Left renal pelvis (tissue), 4 donors: ENCODE measurements around the gene FAM210A. TPM values are rescaled to one million over a fixed set of nuclear protein-coding genes. Genes with fewer than 3 reads are reported as not detected.
A peak's percentile ranks its signal among the peaks of the same experiment; 100 is the strongest.

Experiments
- DNase-seq, 4 donors: peaks; one replicate each; pipeline ENCODE4 v3.0.0-alpha.2; 2013; ENCODE audit warnings: low read depth in 4 of 4, low spot score in 3 of 4
- polyA plus RNA-seq, 4 donors: library from polyadenylated mRNA; unstranded; fragments of 120-200 nt; gene quantifications; one replicate each; pipeline ENCODE4 v1.2.1, GENCODE V29; 2013; ENCODE audit not compliant: insufficient read length in 4 of 4

The FAM210A gene
- polyA plus RNA-seq, 4 donors: 16.2 to 22.0 (median 20.0) TPM

- DNase-seq: no peak
These were observed 76.7 kb downstream of the FAM210A start for GRCh38 chr18:13649397-13650390.

GRCh38 chr18:13647761-13648160, 78.6 kb downstream of the FAM210A start:
- no peak for DNase-seq

GRCh38 chr18:13646633-13647032, 79.7 kb downstream of the FAM210A start:
- DNase-seq: no peak

- no peak for DNase-seq
These were observed 81.3 kb downstream of the FAM210A start for GRCh38 chr18:13645093-13645492.

GRCh38 chr18:13643261-13643751, 83.1 kb downstream of the FAM210A start:
- DNase-seq: no peak

DNA sequence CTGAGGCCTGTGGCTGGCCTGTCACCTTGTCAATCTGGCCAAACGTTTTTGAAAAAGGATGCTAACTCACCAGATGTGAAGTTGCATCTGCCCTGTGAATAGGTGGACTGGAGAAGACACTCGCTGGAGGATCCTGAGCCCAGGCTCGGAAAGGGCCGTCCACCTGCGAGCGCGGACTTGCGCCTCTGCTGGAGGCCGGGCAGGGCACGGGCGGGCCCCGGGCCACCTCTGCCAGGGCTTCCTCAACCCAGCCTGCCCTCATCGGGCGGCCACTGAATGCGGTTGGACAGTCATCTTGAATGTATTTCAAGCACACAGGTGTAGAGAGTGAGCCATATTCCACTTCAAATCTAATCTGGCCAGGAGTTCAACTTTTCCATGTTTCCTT, 83.9 kb downstream of the FAM210A start:
- no peak for DNase-seq

- DNase-seq: peak in 3 of 4 donors; percentile 47 to 57 (median 48)
These were observed 84.6 kb downstream of the FAM210A start for GRCh38 chr18:13641551-13642439.

GRCh38 chr18:13640266-13640860, 86.0 kb downstream of the FAM210A start:
- DNase-seq: no peak

DNA sequence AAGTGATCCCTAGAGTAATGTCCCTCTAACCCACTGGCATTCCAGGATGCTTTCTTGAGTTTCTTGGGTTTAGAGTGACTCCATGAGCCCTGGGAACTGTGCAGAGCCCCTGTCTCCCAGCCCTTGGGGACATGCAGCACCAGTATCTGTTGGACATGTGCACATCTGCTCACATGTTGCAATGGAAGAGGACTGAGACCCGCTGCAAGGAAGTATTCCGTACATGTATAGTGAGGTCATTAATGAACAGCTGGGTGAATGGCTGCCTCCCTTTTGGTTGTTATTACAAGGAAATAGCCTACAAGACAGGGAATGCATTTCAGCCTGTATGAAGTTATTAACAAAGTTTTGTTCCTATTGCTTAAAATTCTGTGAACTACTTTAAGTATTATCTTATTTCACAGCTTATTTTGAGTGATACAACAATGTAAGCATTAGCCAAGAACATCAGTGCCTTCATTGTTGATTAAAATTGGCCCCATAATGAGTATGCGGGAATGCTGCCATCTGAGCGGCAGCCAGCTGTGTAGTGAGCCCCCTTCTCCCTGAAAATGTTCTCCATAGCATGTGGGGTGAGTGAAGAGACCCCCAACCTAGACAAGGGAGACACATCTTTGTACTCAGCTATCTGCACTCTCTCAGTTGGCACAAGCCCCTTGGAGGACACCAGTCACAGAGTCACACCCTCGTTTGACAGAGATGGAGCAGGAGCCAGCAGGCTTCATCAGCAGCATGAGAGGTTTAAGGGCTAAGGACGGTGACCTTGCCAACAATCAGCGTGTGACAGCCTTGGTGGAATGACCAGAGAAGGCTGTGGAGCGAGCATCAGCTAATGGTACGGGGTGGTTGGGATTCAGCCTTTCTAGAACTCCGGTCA, 87.4 kb downstream of the FAM210A start:
- DNase-seq: no peak

GRCh38 chr18:13635046-13635445, 91.3 kb downstream of the FAM210A start:
- no peak for DNase-seq

DNA sequence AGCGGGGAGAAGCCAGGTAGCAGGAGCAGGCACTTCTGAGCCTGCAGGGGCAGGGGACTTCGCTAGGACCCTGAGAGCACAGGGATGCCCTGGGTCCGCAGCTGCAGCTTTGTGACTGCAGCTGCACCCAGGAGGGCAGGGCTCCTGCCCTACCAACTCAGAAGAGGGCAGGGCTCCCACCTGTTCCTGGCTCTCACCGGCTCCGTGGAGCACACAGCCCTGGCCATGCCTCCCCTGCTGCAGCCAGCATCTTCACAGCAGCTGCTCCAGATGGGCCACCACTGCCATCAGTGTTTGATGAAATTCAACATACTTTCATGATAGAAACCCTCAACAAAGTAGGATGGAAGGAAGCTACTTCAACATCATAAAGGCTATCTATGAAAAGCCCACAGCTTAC, 92.7 kb downstream of the FAM210A start:
- DNase-seq: no peak

GRCh38 chr18:13630716-13631268, 95.6 kb downstream of the FAM210A start:
- no peak for DNase-seq

- DNase-seq: peak in 1 of 4 donors; percentile 65
These were observed 96.3 kb downstream of the FAM210A start for GRCh38 chr18:13629841-13630715.

- no peak for DNase-seq
These were observed 98.1 kb downstream of the FAM210A start for GRCh38 chr18:13628211-13628610.

- no peak for DNase-seq
These were observed 98.7 kb downstream of the FAM210A start for GRCh38 chr18:13627639-13628038.

- no peak for DNase-seq
These were observed 99.8 kb downstream of the FAM210A start for GRCh38 chr18:13626544-13626908.

DNA sequence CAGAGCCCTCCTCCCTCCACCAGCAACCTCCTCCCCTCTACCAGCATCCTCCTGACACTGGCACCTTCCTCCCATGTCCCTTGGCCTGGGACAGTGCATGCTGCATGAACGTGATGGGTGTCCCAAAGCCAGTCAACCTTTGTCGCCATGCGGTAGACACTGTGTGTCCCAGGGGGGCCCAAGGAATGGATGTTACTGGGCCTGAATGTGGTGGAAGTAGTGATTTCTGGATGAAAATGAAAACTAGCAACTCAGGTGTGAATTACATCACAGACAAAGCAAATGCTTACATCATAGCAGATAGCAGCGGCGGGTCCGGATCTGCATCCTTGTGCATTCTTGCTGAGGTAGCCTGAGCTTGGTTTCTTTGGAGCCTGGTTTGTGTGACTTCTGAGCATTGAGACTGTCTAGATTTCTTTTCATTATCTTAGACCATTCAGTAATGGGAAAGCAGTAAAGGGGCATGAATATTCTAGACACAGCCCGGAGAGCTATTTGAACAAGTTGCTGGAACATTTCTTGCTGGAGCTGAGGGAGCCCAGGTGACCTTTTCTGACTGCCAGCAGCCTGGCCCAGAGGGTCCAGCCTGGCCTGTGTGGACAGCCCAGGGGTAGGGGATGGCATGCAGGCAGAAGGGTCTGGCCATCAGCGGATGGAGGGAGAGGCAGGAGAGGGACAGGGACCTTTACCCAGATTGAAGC, 100.4 kb downstream of the FAM210A start:
- no peak for DNase-seq

GRCh38 chr18:13625355-13625754, 101.0 kb downstream of the FAM210A start:
- no peak for DNase-seq
